GM23248 (cell line): ENCODE results near the gene EFEMP1.

Source experiments
- EZH2 ChIP-seq: fragments of 200-600 bp; sonication (generic); IDR thresholded peaks from 2 replicates; pipeline ENCODE4 v1.6.1; 2018; ENCODE audit warnings: antibody characterized with exemption, mild to moderate bottlenecking; ENCODE audit not compliant: insufficient read depth, poor library complexity, severe bottlenecking
- EZH2phosphoT487 ChIP-seq: fragments of 200-600 bp; sonication (generic); IDR thresholded peaks from 2 replicates; pipeline ENCODE4 v1.6.1; 2018; ENCODE audit warnings: antibody characterized with exemption, moderate library complexity, mild to moderate bottlenecking, low read depth; ENCODE audit not compliant: insufficient read depth

DNA sequence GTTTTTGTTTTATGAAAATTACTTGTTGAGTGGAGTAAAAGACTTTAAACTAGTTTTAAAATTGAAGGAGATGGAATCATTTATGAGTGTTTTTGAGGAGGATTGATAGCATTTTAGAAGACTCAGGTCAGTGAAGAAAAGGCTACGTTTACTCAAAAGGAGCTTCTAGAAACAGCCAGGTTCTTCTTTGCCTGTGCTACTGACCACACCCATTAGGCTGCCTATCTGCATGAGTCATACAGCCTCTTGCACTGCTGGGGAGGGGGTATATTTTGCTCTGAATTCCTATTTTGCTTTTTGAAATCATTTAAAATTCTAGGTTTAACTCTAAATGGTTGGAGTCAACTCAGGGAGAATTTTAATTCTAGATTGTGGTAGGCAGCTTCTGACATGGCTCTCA is 22.3 kb downstream of the EFEMP1 start:
- no peak for TF ChIP-seq EZH2
- TF ChIP-seq EZH2phosphoT487, result no peak
